IMR-90 (cell line): Measurements from ENCODE around the gene KTN1. TPM values are rescaled to one million over a fixed set of nuclear protein-coding genes. Genes with fewer than 3 reads are reported as not detected.

Experiments
- ATAC-seq: fragments of 200-7000 bp; cut with Tn5 transposase; 2 replicates; pipeline ENCODE4 v1.9.1; 2020; ENCODE audit warnings: low read depth, mild to moderate bottlenecking, moderate library complexity
- BruUV-seq: library from RNA; stranded (reverse); fragments of 400-500 nt; replicated peaks from 2 replicates; lab custom pipeline; 2021; lab: Mats Ljungman, UMichigan
- CTCF ChIA-PET: fragments of 300-600 bp; formaldehyde crosslinking; extraction: SDS; loops from one replicate; lab custom pipeline; 2021; ENCODE audit warnings: antibody characterized with exemption; lab: Yijun Ruan, JAX
- POLR2A ChIA-PET: fragments of 300-600 bp; sonication (Branson Sonifier 250); formaldehyde crosslinking; loops from one replicate; lab custom pipeline; 2022; ENCODE audit warnings: antibody characterized with exemption; ENCODE audit not compliant: unreplicated experiment; lab: Charles Lee
- DNase-seq: peaks from one replicate; pipeline ENCODE4 v3.0.0; 2013
- H2AFZ ChIP-seq: replicated peaks from 2 replicates; pipeline ENCODE3; 2013; ENCODE audit warnings: low read length, mild to moderate bottlenecking; ENCODE audit not compliant: poor library complexity
- H2AK5ac ChIP-seq: 2 replicates; pipeline ENCODE4 v1.6.1; 2013; ENCODE audit warnings: low read depth, low read length, inconsistent platforms
- H2AK9ac ChIP-seq: replicated peaks from 2 replicates; pipeline ENCODE3; 2013; ENCODE audit warnings: mild to moderate bottlenecking, low read depth, low read length, moderate library complexity; ENCODE audit not compliant: poor library complexity
- H2BK120ac ChIP-seq: 2 replicates; pipeline ENCODE4 v1.6.1; 2013; ENCODE audit warnings: low read depth, low read length, inconsistent platforms
- H2BK15ac ChIP-seq: 3 replicates; pipeline ENCODE4 v1.6.1; 2013; ENCODE audit warnings: low read depth, low read length, inconsistent platforms
- H2BK20ac ChIP-seq: 2 replicates; pipeline ENCODE4 v1.6.1; 2013; ENCODE audit warnings: low read depth, mild to moderate bottlenecking, inconsistent platforms, low read length, moderate library complexity
- H2BK5ac ChIP-seq: 2 replicates; pipeline ENCODE4 v1.6.1; 2013; ENCODE audit warnings: mild to moderate bottlenecking, low read depth, low read length, inconsistent platforms; ENCODE audit not compliant: poor library complexity, severe bottlenecking
- H3K14ac ChIP-seq: replicated peaks from 2 replicates; pipeline ENCODE4 v1.6.1; 2013; ENCODE audit warnings: low read depth, low read length, inconsistent platforms
- H3K18ac ChIP-seq: 2 replicates; pipeline ENCODE4 v1.6.1; 2013; ENCODE audit warnings: low read depth, low read length, control low read depth
- H3K23ac ChIP-seq: 2 replicates; pipeline ENCODE4 v1.6.1; 2013; ENCODE audit warnings: low read depth, low read length, inconsistent platforms
- H3K27ac ChIP-seq: 2 replicates; pipeline ENCODE4 v1.5.1; 2013; ENCODE audit warnings: mild to moderate bottlenecking, control low read depth, low read length; ENCODE audit not compliant: insufficient read depth
- H3K27me3 ChIP-seq: 2 replicates; pipeline ENCODE4 v1.6.1; 2013; ENCODE audit warnings: low read length; ENCODE audit not compliant: control insufficient read depth, insufficient read depth
- H3K36me3 ChIP-seq: 2 replicates; pipeline ENCODE4 v1.6.1; 2013; ENCODE audit warnings: low read length, mixed read lengths; ENCODE audit not compliant: control insufficient read depth, insufficient read depth
- H3K4ac ChIP-seq: 2 replicates; pipeline ENCODE4 v1.6.1; 2013; ENCODE audit warnings: low read depth, low read length, inconsistent platforms
- H3K4me1 ChIP-seq: 2 replicates; pipeline ENCODE4 v1.6.1; 2013; ENCODE audit warnings: low read length, mixed read lengths; ENCODE audit not compliant: control insufficient read depth, insufficient read depth
- H3K4me2 ChIP-seq: 2 replicates; pipeline ENCODE4 v1.6.1; 2013; ENCODE audit warnings: low read depth, mild to moderate bottlenecking, control low read depth, low read length, moderate library complexity
- H3K4me3 ChIP-seq: 2 replicates; pipeline ENCODE4 v1.5.1; 2013; ENCODE audit warnings: low read depth, mild to moderate bottlenecking, control low read depth, low read length, moderate library complexity; ENCODE audit not compliant: insufficient read depth
- H3K56ac ChIP-seq: 2 replicates; pipeline ENCODE4 v1.6.1; 2013; ENCODE audit warnings: low read length, inconsistent platforms; ENCODE audit not compliant: insufficient read depth; ENCODE audit errors: extremely low read depth
- H3K79me1 ChIP-seq, 2 experiments: 2 replicates each; pipeline ENCODE4 v1.6.1; 2013; ENCODE audit warnings: low read length in 2 of 2, inconsistent platforms in 1 of 2, low read depth in 1 of 2
- H3K9ac ChIP-seq: 2 replicates; pipeline ENCODE4 v1.6.1; 2013; ENCODE audit warnings: low read depth, low read length, control low read depth
- H3K9me1 ChIP-seq: 2 replicates; pipeline ENCODE4 v1.6.1; 2013; ENCODE audit warnings: low read length, inconsistent platforms; ENCODE audit not compliant: insufficient read depth
- H3K9me3 ChIP-seq: 2 replicates; pipeline ENCODE4 v1.6.1; 2013; ENCODE audit warnings: low read length; ENCODE audit not compliant: control insufficient read depth, insufficient read depth
- H4K20me1 ChIP-seq: 2 replicates; pipeline ENCODE4 v1.6.1; 2013; ENCODE audit warnings: low read length, inconsistent platforms; ENCODE audit not compliant: insufficient read depth
- H4K5ac ChIP-seq: 2 replicates; pipeline ENCODE4 v1.6.1; 2013; ENCODE audit warnings: mild to moderate bottlenecking, low read depth, low read length, control low read depth
- H4K8ac ChIP-seq, 2 experiments: 2 replicates each; pipeline ENCODE4 v1.6.1; 2013; ENCODE audit warnings: low read depth in 2 of 2, low read length in 2 of 2, control low read depth in 1 of 2, inconsistent platforms in 1 of 2
- H4K91ac ChIP-seq: 2 replicates; pipeline ENCODE4 v1.6.1; 2013; ENCODE audit warnings: low read depth, low read length, inconsistent platforms; ENCODE audit not compliant: insufficient read depth
- BHLHE40 ChIP-seq: fragments of 150-350 bp; IDR thresholded peaks from 2 replicates; pipeline ENCODE4 v1.6.1; 2016; ENCODE audit warnings: mild to moderate bottlenecking, low read depth, low read length
- CEBPB ChIP-seq: IDR thresholded peaks from 2 replicates; pipeline ENCODE4 v1.6.1; 2012; ENCODE audit warnings: low read depth, low read length, improper control_type of control experiment
- CHD1 ChIP-seq: IDR thresholded peaks from 2 replicates; pipeline ENCODE4 v1.6.1; 2012; ENCODE audit warnings: low read depth, low read length, improper control_type of control experiment
- FOS ChIP-seq: fragments of 150-350 bp; IDR thresholded peaks from 2 replicates; pipeline ENCODE4 v1.6.1; 2016; ENCODE audit warnings: low read depth, low read length
- MAZ ChIP-seq: IDR thresholded peaks from 2 replicates; pipeline ENCODE4 v1.6.1; 2012; ENCODE audit warnings: low read depth, mild to moderate bottlenecking, low read length, improper control_type of control experiment, moderate library complexity, borderline replicate concordance
- NFE2L2 ChIP-seq: fragments of 150-350 bp; IDR thresholded peaks from 2 replicates; pipeline ENCODE4 v1.6.1; 2016; ENCODE audit warnings: low read depth, mild to moderate bottlenecking, low read length
- POLR2A ChIP-seq: IDR thresholded peaks from 2 replicates; pipeline ENCODE4 v1.6.1; 2012; ENCODE audit warnings: mild to moderate bottlenecking, low read depth, low read length
- RAD21 ChIP-seq: IDR thresholded peaks from 2 replicates; pipeline ENCODE4 v1.6.1; 2012; ENCODE audit warnings: low read length, improper control_type of control experiment
- RFX5 ChIP-seq: IDR thresholded peaks from 2 replicates; pipeline ENCODE4 v1.8.0; 2012; ENCODE audit warnings: low read depth, mild to moderate bottlenecking, low read length, moderate library complexity
- SMC3 ChIP-seq: fragments of 150-350 bp; IDR thresholded peaks from 2 replicates; pipeline ENCODE4 v1.6.1; 2016; ENCODE audit warnings: low read depth, mild to moderate bottlenecking, antibody characterized with exemption, low read length, moderate library complexity
- WGBS, 2 experiments: methylation state at CpG; one replicate each; pipeline versions ENCODE4 v1.1.5 to v1.1.7; 2013; ENCODE audit warnings: missing lambda C conversion rate in 2 of 2; ENCODE audit not compliant: insufficient read length in 1 of 2; ENCODE audit errors: extremely low coverage in 2 of 2; 5-methylcytosine and 5-hydroxymethylcytosine counted together
- dilution Hi-C: fragments of 300-500 bp; cut with HindIII; formaldehyde crosslinking; loops from one replicate; pipeline ENCODE4 v1.14.3; 2018; ENCODE audit warnings: low sequenced_read_pairs; ENCODE audit not compliant: unreplicated experiment
- in situ Hi-C: fragments of 300-500 bp; cut with MboI; formaldehyde crosslinking; loops from 3 replicates; pipeline ENCODE4 v1.14.3; 2019; ENCODE audit warnings: low sequenced_read_pairs, inconsistent platforms, mixed read lengths
- intact Hi-C: fragments of 100-400 bp; cut with micrococcal nuclease; formaldehyde crosslinking; loops from 2 replicates; pipeline ENCODE4 v1.10.0; 2022
- polyA plus RNA-seq, 3 experiments: library from polyadenylated mRNA; depleted of rRNA; stranded (reverse); fragments of >200 nt; gene quantifications; 2 replicates each; pipeline ENCODE4 v1.2.3, GENCODE V29; 2012; ENCODE audit warnings: low replicate concordance in 1 of 3
- total RNA-seq: library from RNA; depleted of rRNA; stranded (reverse); fragments of >200 nt; gene quantifications from 2 replicates; pipeline ENCODE4 v1.2.3, GENCODE V29; 2012
- TF ChIP-seq, protein P1 (sequence below): conservative IDR thresholded peaks from 2 replicates; pipeline ENCODE4 v1.5.1; 2012; ENCODE audit warnings: mild to moderate bottlenecking, low read depth, low read length, improper control_type of control experiment
- TF ChIP-seq, protein P2 (sequence below): fragments of 150-350 bp; IDR thresholded peaks from 2 replicates; pipeline ENCODE4 v1.6.1; 2016; ENCODE audit warnings: low read depth, mild to moderate bottlenecking, low read length, moderate library complexity, borderline replicate concordance
- TF ChIP-seq, protein P3 (sequence below): fragments of 150-350 bp; IDR thresholded peaks from 2 replicates; pipeline ENCODE4 v1.6.1; 2017; ENCODE audit warnings: mild to moderate bottlenecking, antibody characterized with exemption, low read length, low read depth

KTN1 gene
- total and polyA plus RNA-seq, 2 of the 4 experiments (the other 2 are of a cell fraction), result 42.1 to 57.2 TPM

DNA sequence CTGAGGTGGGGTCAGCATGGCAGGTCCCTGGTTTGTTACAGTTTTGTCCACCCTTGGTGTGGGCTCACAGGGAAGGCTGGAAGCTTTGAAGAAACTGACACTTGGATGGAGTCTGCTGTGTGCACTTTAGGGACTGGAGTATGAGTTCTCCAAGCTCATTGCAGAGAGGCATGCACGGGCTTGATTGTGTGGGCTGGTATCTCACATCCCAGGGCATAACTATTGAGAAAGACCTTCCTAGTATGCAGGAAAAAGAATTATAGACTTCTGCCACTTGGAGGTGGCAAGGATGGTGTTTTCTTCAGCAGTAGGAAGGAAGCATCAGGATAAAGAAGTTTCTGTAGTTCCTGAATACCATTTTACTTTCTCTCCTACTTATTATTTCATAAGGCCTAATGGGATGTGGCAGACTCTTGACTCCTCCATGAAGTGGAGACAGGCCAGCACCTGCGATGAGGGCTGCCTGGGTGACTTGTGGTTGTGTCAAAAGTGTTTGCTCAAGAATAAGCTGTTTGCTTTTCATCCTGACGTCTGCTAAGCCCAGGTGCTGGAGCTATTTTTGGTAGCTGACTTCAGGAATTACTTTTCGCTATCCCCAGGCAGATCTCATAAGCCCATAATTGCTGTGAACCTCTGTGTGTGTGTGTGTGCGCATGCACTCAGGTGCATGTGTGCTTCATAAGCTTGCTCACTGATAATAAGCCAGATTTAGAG, 125.8 kb downstream of the KTN1 start (continued):
- TF ChIP-seq MAZ, result no peak

DNA sequence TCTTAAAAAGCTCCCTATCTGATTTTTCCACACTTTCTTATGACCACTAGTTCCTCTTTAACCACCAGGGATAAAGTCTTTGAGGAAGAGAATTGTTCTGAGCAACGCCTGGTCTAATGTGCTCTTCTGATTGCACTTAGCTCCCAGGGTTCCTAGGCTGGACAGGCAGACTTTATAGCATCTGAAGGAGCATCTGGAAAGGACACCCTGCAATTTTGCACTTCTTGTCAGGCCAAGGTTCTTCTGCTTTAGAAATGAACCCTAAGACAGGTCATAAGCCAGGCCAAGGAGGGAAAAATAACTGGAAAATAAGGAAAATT, 126.3 kb downstream of the KTN1 start:
- Histone ChIP-seq H2AK5ac (no peak overlapping the region), H3K23ac (no peak overlapping the region), H3K27ac (no peak overlapping the region), H3K56ac (no peak overlapping the region), H3K9ac (no peak overlapping the region), H3K27me3 (no peaks in the 10 kb centered on the region), H3K4me1 (peaks cover 4% of the 10 kb centered on the region), H2BK20ac (no peak overlapping the region), H4K5ac (no peak overlapping the region), H4K91ac (no peak overlapping the region), H2BK120ac (no peak overlapping the region), H2BK5ac (no peak overlapping the region), H2AFZ (no peak overlapping the region), H4K20me1 (no peaks in the 10 kb centered on the region), H3K4me3 (no peak overlapping the region), H3K4me2 (no peak overlapping the region), H3K14ac (no peak overlapping the region), H3K18ac (no peak overlapping the region), H3K4ac (no peak overlapping the region), H3K79me1 (no peaks in the 10 kb centered on the region), H3K9me1 (0 out of 2 replicates have a peak, but pooled peaks cover 4% of the 10 kb centered on the region), H3K36me3 (peaks cover 3% of the 10 kb centered on the region; the same call in 1 of the 2 replicates), H2BK15ac (no peak overlapping the region), H3K9me3 (no peaks in the 10 kb centered on the region), H2AK9ac (no peak overlapping the region), H4K8ac (no peak overlapping the region)
- CTCF ChIA-PET, result interaction anchor here (0.6 to 1.0 kb wide), 3 partner anchors 97 to 634 kb away, joined by 3 to 4 read pairs (median 3); no protein-coding TSS in a partner anchor
- dilution Hi-C loops (no loop called here), intact Hi-C loops (loop anchor here (10.0 kb wide), 1 partner anchor 568 kb away; no protein-coding TSS in a partner anchor), in situ Hi-C loops (loop anchor here (5.0 to 25.0 kb wide), 3 partner anchors 406 to 771 kb away; partner anchors contain the start of gene PELI2)
- ATAC-seq (no peak), DNase-seq (no peak)
- WGBS, 2 experiments, result no CpG with 5 or more reads among the region's 1 CpG
- POLR2A ChIA-PET, result no interaction called here
- BruUV-seq, result no TSS peak
- TF ChIP-seq SMC3, result no peak
- TF ChIP-seq MAZ, result no peak
- no peak for TF ChIP-seq RFX5
- TF ChIP-seq POLR2A, result no peak
- no peak for TF ChIP-seq CHD1
- TF ChIP-seq NFE2L2, result no peak
- TF ChIP-seq CEBPB, result no peak
- TF ChIP-seq, protein P1, sequence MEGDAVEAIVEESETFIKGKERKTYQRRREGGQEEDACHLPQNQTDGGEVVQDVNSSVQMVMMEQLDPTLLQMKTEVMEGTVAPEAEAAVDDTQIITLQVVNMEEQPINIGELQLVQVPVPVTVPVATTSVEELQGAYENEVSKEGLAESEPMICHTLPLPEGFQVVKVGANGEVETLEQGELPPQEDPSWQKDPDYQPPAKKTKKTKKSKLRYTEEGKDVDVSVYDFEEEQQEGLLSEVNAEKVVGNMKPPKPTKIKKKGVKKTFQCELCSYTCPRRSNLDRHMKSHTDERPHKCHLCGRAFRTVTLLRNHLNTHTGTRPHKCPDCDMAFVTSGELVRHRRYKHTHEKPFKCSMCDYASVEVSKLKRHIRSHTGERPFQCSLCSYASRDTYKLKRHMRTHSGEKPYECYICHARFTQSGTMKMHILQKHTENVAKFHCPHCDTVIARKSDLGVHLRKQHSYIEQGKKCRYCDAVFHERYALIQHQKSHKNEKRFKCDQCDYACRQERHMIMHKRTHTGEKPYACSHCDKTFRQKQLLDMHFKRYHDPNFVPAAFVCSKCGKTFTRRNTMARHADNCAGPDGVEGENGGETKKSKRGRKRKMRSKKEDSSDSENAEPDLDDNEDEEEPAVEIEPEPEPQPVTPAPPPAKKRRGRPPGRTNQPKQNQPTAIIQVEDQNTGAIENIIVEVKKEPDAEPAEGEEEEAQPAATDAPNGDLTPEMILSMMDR, result no peak
- no peak for TF ChIP-seq RAD21
- no peak for TF ChIP-seq FOS
- TF ChIP-seq BHLHE40, result no peak
- TF ChIP-seq, protein P2, sequence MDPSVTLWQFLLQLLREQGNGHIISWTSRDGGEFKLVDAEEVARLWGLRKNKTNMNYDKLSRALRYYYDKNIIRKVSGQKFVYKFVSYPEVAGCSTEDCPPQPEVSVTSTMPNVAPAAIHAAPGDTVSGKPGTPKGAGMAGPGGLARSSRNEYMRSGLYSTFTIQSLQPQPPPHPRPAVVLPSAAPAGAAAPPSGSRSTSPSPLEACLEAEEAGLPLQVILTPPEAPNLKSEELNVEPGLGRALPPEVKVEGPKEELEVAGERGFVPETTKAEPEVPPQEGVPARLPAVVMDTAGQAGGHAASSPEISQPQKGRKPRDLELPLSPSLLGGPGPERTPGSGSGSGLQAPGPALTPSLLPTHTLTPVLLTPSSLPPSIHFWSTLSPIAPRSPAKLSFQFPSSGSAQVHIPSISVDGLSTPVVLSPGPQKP, result no peak
- TF ChIP-seq, protein P3, sequence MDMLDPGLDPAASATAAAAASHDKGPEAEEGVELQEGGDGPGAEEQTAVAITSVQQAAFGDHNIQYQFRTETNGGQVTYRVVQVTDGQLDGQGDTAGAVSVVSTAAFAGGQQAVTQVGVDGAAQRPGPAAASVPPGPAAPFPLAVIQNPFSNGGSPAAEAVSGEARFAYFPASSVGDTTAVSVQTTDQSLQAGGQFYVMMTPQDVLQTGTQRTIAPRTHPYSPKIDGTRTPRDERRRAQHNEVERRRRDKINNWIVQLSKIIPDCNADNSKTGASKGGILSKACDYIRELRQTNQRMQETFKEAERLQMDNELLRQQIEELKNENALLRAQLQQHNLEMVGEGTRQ, result no peak
